ENCODE measurements around the gene ELOF1.

DNA sequence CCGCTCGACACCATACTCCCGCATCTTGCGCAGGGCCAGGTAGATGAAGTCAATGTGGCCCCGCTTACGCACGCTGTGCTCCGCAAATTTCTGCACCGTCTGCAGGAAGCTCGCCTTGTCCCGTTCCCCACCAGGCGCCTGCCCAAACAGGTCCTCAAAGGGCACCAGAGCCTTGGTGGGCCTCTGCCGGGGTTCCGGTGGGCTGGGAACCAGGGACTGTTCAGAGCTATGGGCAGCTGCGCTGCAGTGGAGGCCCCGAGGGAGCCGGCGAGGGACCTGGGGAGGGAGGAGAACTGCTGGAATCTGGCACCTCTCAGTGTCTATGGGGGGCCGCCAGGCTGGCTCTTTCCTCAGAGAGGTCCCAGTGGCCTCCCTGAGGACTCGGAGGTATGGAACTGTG is 45.1 kb downstream of the ELOF1 start:
- TF ChIP-seq FOSL2 (IDR thresholded peaks at IDR 0.05): no peak
- no peak for TF ChIP-seq FOSL2 (CRISPR knock-in tag; IDR thresholded peaks at IDR 0.05)
- no peak for TF ChIP-seq EP300 (IDR thresholded peaks at IDR 0.05)
- no peak for TF ChIP-seq RAD21 (conservative IDR thresholded peaks at IDR 0.05 in 1 of 2, IDR thresholded peaks at IDR 0.05 in 1 of 2)
- TF ChIP-seq, protein P1, sequence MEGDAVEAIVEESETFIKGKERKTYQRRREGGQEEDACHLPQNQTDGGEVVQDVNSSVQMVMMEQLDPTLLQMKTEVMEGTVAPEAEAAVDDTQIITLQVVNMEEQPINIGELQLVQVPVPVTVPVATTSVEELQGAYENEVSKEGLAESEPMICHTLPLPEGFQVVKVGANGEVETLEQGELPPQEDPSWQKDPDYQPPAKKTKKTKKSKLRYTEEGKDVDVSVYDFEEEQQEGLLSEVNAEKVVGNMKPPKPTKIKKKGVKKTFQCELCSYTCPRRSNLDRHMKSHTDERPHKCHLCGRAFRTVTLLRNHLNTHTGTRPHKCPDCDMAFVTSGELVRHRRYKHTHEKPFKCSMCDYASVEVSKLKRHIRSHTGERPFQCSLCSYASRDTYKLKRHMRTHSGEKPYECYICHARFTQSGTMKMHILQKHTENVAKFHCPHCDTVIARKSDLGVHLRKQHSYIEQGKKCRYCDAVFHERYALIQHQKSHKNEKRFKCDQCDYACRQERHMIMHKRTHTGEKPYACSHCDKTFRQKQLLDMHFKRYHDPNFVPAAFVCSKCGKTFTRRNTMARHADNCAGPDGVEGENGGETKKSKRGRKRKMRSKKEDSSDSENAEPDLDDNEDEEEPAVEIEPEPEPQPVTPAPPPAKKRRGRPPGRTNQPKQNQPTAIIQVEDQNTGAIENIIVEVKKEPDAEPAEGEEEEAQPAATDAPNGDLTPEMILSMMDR (IDR thresholded peaks at IDR 0.05): no peak
- no peak for TF ChIP-seq EHF (CRISPR knock-in tag; IDR thresholded peaks at IDR 0.05)
- no peak for TF ChIP-seq CHD2 (IDR thresholded peaks at IDR 0.05; ENCODE audit: low read length, partially characterized antibody)
- no peak for TF ChIP-seq SREBF2 (IDR thresholded peaks at IDR 0.05)
- no peak for TF ChIP-seq RFX5 (IDR thresholded peaks at IDR 0.05)
- no peak for TF ChIP-seq RARB (CRISPR knock-in tag; IDR thresholded peaks at IDR 0.05)
- no peak for TF ChIP-seq HOXA7 (CRISPR knock-in tag; IDR thresholded peaks at IDR 0.05)
- no peak for TF ChIP-seq ZSCAN20 (CRISPR knock-in tag; IDR thresholded peaks at IDR 0.05)
- TF ChIP-seq ESRRA (IDR thresholded peaks at IDR 0.05; ENCODE audit: borderline replicate concordance, low read length): no peak
- no peak for TF ChIP-seq SMC3 (IDR thresholded peaks at IDR 0.05)
- no peak for TF ChIP-seq JUNB (IDR thresholded peaks at IDR 0.05)
